Kidney tubule cell (primary cell): ENCODE results near the gene TRPV2.
"Not testable (repeated sequence)": the region's sequence is repeated elsewhere in the genome, so short reads cannot be mapped to it uniquely, and the experiment has no call there.

Experiments
- DNase-seq: peaks from one replicate; pipeline ENCODE4 v3.0.0-alpha.2; 2018; ENCODE audit warnings: low spot score

TRPV2 gene

DNA sequence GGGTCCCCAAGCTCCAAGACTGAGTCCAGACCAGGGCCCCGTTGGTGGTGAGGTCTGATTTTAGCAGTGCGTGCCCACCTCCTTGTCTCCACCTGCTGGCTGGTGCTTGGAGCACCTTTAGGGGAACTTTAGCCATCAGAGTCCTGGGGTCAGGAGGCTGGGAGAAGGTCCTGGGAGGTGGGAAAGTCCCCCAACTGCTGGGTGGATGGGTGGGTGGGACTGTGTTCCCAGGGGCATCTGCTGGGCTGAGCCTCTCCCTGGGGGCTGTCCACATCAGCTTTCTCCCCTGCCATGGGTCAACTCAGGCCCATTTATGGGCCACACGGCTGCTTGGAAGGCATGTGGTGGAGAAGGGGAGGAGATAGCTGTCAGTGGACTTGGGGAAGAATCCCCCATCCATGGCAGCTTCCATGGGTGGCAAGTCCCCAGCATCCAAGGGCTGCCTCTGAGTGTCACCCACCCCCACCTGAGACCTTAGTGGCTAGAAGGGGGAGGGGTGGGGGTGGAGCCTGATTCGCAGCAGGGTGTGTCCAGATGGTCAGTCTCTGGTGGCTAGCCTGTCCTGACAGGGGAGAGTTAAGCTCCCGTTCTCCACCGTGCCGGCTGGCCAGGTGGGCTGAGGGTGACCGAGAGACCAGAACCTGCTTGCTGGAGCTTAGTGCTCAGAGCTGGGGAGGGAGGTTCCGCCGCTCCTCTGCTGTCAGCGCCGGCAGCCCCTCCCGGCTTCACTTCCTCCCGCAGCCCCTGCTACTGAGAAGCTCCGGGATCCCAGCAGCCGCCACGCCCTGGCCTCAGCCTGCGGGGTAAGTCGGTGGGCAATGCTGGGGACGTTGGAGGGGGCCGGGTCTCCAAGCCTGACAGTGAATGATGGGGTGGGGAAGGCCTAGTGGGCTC lies at the start of gene TRPV2:
Gene TRPV2, plus strand, starts transcription at position 541 of the 894 bp plus-strand sequence. CDS start 2,098 bp downstream, outside the sequence.
- DNase-seq = no peak

GRCh38 chr17:16371742-16372141 lies 43.6 kb upstream of the TRPV2 start:
- DNase-seq = peak; percentile 44

GRCh38 chr17:16374146-16374938 lies 41.0 kb upstream of the TRPV2 start:
- no peak for DNase-seq

DNA sequence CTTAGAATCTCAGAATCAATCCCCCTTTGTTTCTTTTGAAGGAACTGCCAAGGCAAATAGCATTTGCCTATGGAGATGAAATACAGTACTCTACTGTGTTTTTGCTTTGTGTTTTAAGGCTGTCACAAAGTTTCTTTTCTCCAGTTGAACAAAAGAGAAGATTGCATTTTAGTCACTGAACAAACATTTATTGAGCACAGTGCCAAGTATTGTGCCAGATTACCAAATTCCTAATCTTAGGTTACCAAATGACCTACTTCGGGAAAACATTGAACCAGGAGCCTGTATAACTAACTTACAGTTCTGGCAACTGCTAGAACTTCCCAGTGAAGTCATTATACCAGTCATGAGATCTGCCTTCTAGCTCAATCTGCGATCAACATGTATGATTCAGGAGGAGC lies 37.4 kb upstream of the TRPV2 start:
- peak; percentile 33 for DNase-seq

- no peak for DNase-seq
Measured at GRCh38 chr17:16378636-16379282, 36.6 kb upstream of the TRPV2 start.

GRCh38 chr17:16379654-16380053 lies 35.7 kb upstream of the TRPV2 start:
- no peak for DNase-seq

GRCh38 chr17:16380640-16381495 lies 34.5 kb upstream of the TRPV2 start, which contains the start of gene UBB:
Gene UBB, plus strand, starts transcription at chr17:16381091. Its CDS starts 817 bp downstream, at chr17:16381908.
- peak; percentile 98 for DNase-seq

GRCh38 chr17:16381496-16381820 lies 33.9 kb upstream of the TRPV2 start:
- DNase-seq = peak; percentile 39

- DNase-seq = no peak
Measured at GRCh38 chr17:16383216-16383615, 32.2 kb upstream of the TRPV2 start.

GRCh38 chr17:16383772-16384287 lies 31.5 kb upstream of the TRPV2 start:
- DNase-seq = no peak

DNA sequence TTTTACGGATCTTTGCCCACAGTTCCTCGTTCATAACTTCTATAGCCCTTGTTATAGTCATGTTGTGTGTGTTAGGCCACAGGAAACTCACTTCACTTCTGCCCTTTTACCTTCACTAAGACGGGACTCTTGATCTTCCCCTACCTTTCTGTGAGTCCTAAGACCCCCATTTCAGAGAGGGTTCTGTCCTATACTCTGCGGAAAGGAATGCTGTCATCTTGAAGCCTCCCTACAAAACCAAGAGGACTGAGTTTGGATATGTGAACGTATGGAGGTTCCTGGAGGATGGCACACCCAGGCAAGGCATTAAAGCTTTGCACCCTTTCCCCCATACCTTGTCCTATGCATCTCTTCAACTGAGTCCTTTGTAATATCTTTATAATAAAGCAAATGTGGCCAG lies 30.8 kb upstream of the TRPV2 start:
- peak; percentile 28 for DNase-seq

GRCh38 chr17:16386126-16386507 lies 29.3 kb upstream of the TRPV2 start:
- DNase-seq = not testable (repeated sequence)

DNA sequence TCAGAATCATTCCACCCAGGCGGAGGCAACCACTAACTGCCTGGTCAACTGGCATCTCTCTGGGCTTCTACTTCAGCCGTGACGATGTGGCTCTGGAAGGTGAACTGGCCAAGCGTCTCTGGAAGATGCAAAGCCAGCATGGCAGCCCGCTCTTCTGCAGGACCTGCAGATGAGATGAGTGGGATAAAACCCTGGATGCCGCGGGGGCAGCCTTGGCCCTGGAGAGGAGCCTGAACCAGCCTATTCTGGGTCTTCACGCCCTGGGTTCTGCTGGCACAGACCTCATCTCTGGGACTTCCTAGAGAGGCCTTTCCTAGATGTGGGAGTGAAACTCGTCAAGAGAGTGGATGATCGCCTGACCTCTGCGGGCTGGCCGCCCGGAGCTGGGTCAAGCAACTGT lies 23.9 kb upstream of the TRPV2 start:
- DNase-seq = no peak

DNA sequence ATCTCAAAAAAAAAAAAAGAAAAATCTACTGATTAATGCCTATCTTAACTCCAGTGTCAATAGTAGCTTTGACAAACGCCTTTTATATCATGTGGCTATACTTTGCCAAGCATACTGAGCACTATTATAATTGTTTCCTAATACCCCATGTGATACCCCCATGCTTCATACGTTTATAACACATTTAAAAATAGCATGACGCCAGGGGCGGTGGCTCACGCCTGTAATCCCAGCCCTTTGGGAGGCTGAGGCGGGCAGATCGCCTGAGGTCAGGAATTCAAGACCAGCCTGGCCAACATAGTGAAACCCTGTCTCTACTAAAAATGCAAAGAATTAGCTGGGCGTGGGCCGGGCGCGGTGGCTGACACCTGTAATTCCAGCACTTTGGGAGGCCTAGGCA lies 22.9 kb upstream of the TRPV2 start:
- not testable (repeated sequence) for DNase-seq

DNA sequence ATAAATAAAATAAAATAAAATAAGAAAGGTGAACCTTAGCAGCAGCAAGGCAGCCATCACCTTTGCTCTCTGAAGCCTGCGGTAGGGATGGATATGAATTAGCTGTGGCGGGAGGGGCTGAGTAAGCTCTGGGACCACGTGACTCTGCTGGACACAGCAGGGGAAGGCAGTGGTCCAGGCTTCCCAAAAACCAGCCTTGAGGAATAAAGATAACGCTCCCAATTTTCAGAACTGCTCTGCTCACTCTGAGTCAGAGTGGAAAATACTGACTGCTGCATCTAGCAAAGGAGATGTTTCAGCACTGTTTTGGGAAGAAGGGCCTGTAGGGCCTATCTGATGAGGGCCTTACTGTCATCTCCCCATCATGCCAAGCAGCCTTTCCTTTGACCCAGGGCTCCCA lies 19.5 kb upstream of the TRPV2 start:
- DNase-seq = not testable (repeated sequence)

GRCh38 chr17:16396693-16397092 lies 18.7 kb upstream of the TRPV2 start:
- DNase-seq = not testable (repeated sequence)

GRCh38 chr17:16398270-16399267 lies 16.8 kb upstream of the TRPV2 start:
- DNase-seq = peak; percentile 38

DNA sequence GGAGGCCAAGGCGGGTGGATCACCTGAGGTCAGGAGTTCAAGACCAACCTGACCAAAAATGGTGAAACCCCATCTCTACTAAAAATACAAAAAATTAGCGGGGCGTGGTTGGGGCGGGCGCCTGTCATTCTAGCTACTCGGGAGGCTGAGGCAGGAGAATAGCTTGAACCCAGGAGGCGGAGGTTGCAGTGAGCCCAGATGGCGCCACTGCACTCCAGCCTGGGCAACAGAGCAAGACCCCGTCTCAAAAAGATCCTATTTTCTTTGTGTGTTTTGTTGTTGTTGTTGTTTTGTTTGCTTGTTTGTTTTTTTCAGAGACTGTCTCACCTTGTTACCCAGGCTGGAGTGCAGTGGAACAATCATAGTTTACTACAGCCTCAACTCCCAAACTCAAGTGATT lies 11.5 kb upstream of the TRPV2 start:
- DNase-seq = not testable (repeated sequence)

DNA sequence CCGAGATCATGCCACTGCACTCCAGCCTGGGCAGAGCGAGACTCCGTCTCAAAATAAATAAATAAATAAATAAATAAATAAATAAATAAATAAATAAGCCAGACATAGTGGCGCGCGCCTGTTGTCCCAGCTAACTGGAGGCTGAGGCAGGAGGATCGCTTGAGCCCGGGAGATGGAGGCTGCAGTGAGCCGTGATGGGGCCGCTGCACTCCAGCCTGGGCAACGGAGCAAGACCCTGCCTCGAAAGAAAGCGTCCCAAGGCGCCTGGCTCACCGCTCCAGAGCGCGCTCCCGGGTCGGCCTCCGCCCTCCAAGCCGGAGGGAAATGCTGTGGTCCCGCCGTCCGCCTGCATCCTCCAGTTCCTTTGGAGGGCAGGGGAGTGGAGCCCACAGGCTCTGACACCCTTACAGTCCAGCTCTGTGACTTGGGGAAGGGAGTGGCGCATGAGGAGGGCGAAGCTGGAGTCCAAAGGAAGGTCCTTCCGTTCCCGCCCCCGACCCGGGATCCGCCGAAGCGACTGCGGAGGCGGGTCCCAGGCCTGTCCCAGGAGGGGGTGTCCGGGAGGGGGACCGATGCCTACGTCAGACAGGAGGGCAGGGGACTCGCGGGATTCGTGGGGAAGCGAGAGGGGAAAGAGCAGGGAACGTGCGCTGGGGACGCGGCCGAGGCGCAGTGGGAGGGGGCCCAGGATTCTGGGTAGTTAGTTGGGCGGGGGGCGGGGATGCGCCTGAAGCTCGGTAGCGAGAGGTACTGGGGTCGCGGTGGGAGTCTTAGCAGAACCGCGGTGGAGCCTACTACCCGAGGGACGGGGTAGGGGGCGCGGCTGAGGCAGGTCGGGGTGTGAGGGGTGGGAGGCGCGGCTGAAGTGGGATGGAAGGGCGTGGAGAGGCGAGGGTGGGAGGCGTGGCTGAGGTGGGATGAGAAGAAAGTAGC lies 8.4 kb upstream of the TRPV2 start:
- DNase-seq = no peak
